Activated B cell treated with CpG ODN at 0.5 μM for 24 hours (primary cell): Measurements from ENCODE around the gene PMPCA. TPM values are rescaled to one million over a fixed set of nuclear protein-coding genes. Genes with fewer than 3 reads are reported as not detected.

Experiments used
- ATAC-seq: fragments of 200-7000 bp; cut with Tn5 transposase; one replicate; pipeline ENCODE4 v1.10.0; 2021; ENCODE audit warnings: low read depth, mild to moderate bottlenecking, moderate library complexity
- CTCF ChIA-PET: fragments of 350-600 bp; sonication (Branson Sonifier 250); formaldehyde crosslinking; loops from one replicate; lab custom pipeline; 2021; ENCODE audit warnings: antibody characterized with exemption; lab: Charles Lee
- POLR2A ChIA-PET: fragments of 350-600 bp; sonication (Branson Sonifier 250); formaldehyde crosslinking; loops from one replicate; lab custom pipeline; 2021; ENCODE audit warnings: antibody characterized with exemption; lab: Charles Lee
- DNase-seq: peaks from one replicate; pipeline ENCODE4 v3.0.0; 2022
- H3K27ac Mint-ChIP-seq: one replicate; pipeline ENCODE4 v1.8.0; 2020; ENCODE audit warnings: mixed read lengths
- H3K27me3 Mint-ChIP-seq: one replicate; pipeline ENCODE4 v1.8.0; 2021; ENCODE audit warnings: mixed read lengths
- H3K36me3 Mint-ChIP-seq: one replicate; pipeline ENCODE4 v1.8.0; 2021; ENCODE audit warnings: low read depth, mixed read lengths
- H3K4me1 Mint-ChIP-seq: one replicate; pipeline ENCODE4 v1.8.0; 2021; ENCODE audit warnings: mixed read lengths
- H3K4me3 Mint-ChIP-seq: one replicate; pipeline ENCODE4 v1.8.0; 2020; ENCODE audit warnings: mild to moderate bottlenecking, mixed read lengths
- H3K9me3 Mint-ChIP-seq: one replicate; pipeline ENCODE4 v1.8.0; 2020; ENCODE audit warnings: mixed read lengths
- intact Hi-C: fragments of 100-400 bp; cut with micrococcal nuclease; formaldehyde crosslinking; loops from one replicate; pipeline ENCODE4 v1.15.1; 2024
- total RNA-seq: library from RNA; stranded (reverse); gene quantifications from 2 replicates; pipeline ENCODE4 v1.2.3, GENCODE V29; 2022
- TF ChIP-seq, protein P1 (sequence below): fragments of 200-600 bp; IDR thresholded peaks from one replicate; pipeline ENCODE4 v1.8.0; 2022; ENCODE audit warnings: antibody characterized with exemption, mild to moderate bottlenecking

The PMPCA gene
- total RNA-seq, 1 donor from 2014 or later: 75.3 TPM

DNA sequence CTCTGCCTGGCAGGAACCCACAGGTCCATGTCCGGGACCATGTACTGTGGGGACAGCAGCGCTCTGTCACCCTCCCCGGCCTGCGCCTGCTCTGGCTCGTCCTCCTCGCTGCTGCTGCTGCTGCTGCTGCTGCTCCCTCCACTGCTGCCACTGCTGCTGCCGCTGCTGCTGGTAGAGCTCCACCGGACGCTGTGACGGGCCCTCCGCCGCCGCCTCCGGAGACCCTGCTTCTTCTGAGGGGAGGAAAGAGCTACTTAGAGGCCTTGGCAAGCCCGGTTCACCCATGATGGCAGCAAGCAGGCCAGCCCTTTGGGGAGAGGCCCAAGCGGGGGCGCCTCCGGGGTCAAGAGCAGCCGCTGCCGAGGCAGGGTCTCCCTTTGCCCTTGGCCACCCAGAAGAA is 27.0 kb upstream of the PMPCA start:
- Mint-ChIP-seq H3K9me3 (no peaks in the 10 kb centered on the region), H3K36me3 (peaks cover 68% of the 10 kb centered on the region), H3K27me3 (no peaks in the 10 kb centered on the region), H3K4me3 (no peak overlapping the region), H3K4me1 (no peaks in the 10 kb centered on the region), H3K27ac (no peak overlapping the region)
- CTCF ChIA-PET: no interaction called here
- TF ChIP-seq, protein P1, sequence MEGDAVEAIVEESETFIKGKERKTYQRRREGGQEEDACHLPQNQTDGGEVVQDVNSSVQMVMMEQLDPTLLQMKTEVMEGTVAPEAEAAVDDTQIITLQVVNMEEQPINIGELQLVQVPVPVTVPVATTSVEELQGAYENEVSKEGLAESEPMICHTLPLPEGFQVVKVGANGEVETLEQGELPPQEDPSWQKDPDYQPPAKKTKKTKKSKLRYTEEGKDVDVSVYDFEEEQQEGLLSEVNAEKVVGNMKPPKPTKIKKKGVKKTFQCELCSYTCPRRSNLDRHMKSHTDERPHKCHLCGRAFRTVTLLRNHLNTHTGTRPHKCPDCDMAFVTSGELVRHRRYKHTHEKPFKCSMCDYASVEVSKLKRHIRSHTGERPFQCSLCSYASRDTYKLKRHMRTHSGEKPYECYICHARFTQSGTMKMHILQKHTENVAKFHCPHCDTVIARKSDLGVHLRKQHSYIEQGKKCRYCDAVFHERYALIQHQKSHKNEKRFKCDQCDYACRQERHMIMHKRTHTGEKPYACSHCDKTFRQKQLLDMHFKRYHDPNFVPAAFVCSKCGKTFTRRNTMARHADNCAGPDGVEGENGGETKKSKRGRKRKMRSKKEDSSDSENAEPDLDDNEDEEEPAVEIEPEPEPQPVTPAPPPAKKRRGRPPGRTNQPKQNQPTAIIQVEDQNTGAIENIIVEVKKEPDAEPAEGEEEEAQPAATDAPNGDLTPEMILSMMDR: no peak
- no peak for DNase-seq
- intact Hi-C loops: no loop called here
- POLR2A ChIA-PET: interaction anchor here (1.0 kb wide), 1 partner anchor 20 kb away, joined by 4 read pairs; no protein-coding TSS in a partner anchor
- ATAC-seq: no peak

DNA sequence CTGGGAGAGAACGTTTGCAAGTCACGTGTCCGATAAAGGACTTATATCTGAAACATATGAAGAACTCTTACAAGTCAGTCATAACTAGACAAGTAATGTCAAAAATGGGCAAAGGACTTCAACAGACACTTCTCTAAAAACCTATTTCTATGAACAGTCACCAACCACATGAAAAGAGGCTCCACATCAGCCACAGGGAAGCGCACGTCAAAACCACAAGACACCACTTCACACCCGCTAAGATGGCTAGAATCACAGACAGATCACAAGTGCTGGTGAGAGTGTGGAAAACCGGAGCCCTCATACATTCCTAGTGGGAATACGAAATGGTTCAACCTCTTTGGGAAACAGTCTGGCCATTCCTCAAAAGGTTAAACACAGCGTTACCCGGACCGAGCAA is 25.4 kb upstream of the PMPCA start:
- no peak for ATAC-seq
- intact Hi-C loops: no loop called here
- no peaks in the 10 kb centered on the region for H3K9me3 Mint-ChIP-seq
- POLR2A ChIA-PET: no interaction called here
- CTCF ChIA-PET: no interaction called here
- no peaks in the 10 kb centered on the region for H3K27me3 Mint-ChIP-seq
- H3K27ac Mint-ChIP-seq: no peak overlapping the region
- no peaks in the 10 kb centered on the region for H3K4me1 Mint-ChIP-seq
- DNase-seq: no peak
- no peak overlapping the region for H3K4me3 Mint-ChIP-seq
- peaks cover 76% of the 10 kb centered on the region for H3K36me3 Mint-ChIP-seq
- TF ChIP-seq, protein P1: no peak

DNA sequence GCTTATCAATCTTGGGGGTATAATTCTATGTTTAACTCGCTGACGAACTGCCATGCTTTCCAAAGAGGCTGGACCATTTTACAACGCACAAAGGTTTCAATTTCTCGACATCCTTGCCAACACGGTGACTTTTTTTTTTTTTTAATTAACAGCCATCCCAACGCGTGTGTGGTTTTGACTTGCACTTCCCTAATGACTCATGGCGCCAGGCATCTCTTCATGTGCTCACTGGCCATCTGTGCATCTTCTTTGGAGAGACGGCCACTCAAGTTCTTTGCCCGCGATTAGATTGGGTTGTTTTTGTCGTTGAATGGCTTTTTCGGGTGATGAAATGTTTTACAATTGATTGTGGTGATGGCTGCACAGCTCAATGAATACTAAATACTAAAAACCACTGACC is 24.4 kb upstream of the PMPCA start:
- H3K9me3 Mint-ChIP-seq: no peaks in the 10 kb centered on the region
- intact Hi-C loops: no loop called here
- TF ChIP-seq, protein P1: no peak
- POLR2A ChIA-PET: no interaction called here
- H3K36me3 Mint-ChIP-seq: peaks cover 75% of the 10 kb centered on the region
- H3K4me3 Mint-ChIP-seq: no peak overlapping the region
- no peak overlapping the region for H3K27ac Mint-ChIP-seq
- H3K27me3 Mint-ChIP-seq: no peaks in the 10 kb centered on the region
- DNase-seq (no peak), ATAC-seq (no peak)
- no peaks in the 10 kb centered on the region for H3K4me1 Mint-ChIP-seq
- CTCF ChIA-PET: no interaction called here

DNA sequence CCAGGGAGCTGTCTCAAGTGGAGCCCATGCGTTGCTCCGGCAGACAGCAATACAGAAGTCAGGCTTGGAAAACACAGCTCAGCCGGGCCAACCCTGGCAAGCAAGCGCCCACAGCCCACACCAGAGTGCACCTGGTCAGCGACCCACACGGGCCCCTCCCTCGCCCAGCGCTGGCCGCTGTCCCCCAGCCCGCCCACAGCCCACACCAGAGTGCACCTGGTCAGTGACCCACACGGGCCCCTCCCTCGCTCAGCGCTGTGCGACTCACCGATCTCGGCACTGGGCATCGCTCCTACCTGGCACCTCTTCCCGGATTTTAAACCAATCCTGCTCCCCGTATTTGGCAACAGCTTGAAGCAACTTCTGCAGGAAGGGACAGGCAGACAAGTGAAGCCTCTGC is 23.2 kb upstream of the PMPCA start:
- POLR2A ChIA-PET: no interaction called here
- ATAC-seq: no peak
- Mint-ChIP-seq H3K27ac (no peak overlapping the region), H3K27me3 (no peaks in the 10 kb centered on the region), H3K4me3 (no peak overlapping the region), H3K4me1 (no peaks in the 10 kb centered on the region), H3K9me3 (no peaks in the 10 kb centered on the region), H3K36me3 (peaks cover 78% of the 10 kb centered on the region)
- intact Hi-C loops: no loop called here
- DNase-seq: no peak
- CTCF ChIA-PET: no interaction called here
- TF ChIP-seq, protein P1: no peak

DNA sequence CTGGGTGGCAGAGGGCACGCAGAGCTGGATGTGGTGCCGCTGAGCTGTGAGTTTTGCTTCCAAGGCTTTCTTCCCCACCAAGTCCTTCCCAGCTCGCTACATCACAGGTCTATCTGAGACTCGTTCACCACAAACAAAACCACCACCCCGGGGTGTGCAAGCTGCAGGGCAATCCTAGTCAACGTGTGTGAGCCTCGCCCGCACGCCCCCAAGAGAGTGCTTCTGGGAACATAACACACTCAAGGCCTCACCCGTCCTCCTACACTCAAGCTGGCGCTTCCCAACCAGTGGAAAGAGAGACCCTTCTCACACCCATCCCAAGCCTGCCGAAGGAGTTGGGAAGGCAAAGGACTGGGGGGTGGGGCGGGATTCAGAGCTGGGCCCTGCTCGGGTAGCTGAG is 21.1 kb upstream of the PMPCA start:
- CTCF ChIA-PET: interaction anchor here (1.3 kb wide), 1 partner anchor 8 kb away, joined by 3 read pairs; no protein-coding TSS in a partner anchor
- no peak for ATAC-seq
- TF ChIP-seq, protein P1: no peak
- peaks cover 79% of the 10 kb centered on the region for H3K36me3 Mint-ChIP-seq
- H3K4me1 Mint-ChIP-seq: no peaks in the 10 kb centered on the region
- intact Hi-C loops: no loop called here
- H3K27me3 Mint-ChIP-seq: no peaks in the 10 kb centered on the region
- no peaks in the 10 kb centered on the region for H3K9me3 Mint-ChIP-seq
- POLR2A ChIA-PET: interaction anchor here (1.0 kb wide), 1 partner anchor 14 kb away, joined by 3 read pairs; no protein-coding TSS in a partner anchor
- H3K27ac Mint-ChIP-seq: no peak overlapping the region
- DNase-seq: no peak
- H3K4me3 Mint-ChIP-seq: no peak overlapping the region
